AG09319 (cell line): ENCODE measurements around the gene CRACDL.

Source experiments
- DNase-seq: peaks from one replicate; pipeline ENCODE4 v3.0.0-alpha.2; 2010; ENCODE audit warnings: low read depth; ENCODE audit errors: extremely low read depth
- CTCF ChIP-seq: IDR thresholded peaks from 2 replicates; pipeline ENCODE4 v1.5.1; 2011; ENCODE audit warnings: low read depth, mild to moderate bottlenecking, inconsistent platforms, low read length, moderate library complexity

Gene CRACDL

GRCh38 chr2:98897746-98898145, 38.3 kb downstream of the CRACDL start:
- no peak for DNase-seq

DNA sequence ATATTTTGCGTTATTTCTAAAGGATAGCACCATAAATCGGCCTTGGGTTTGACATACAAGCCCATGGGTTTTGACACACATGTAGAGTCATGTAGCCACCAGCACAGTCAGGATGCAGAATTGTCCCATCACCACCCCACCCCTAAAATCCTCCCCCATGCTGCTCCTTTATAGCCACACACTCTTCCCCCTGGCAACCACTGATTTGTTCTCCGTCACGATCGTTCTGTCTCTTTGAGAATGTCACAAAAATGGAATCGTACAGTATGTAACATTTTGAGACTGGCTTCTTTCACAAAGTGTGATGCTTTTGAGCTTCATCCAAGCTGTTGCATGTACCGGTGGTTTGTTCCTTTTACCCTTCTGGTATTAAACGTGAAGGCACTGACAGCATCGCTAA, 39.1 kb downstream of the CRACDL start:
- DNase-seq = no peak
- TF ChIP-seq CTCF = no peak

More at GRCh38 chr2:98897746-98898145, 38.3 kb downstream of the CRACDL start:
- no peak for TF ChIP-seq CTCF

DNA sequence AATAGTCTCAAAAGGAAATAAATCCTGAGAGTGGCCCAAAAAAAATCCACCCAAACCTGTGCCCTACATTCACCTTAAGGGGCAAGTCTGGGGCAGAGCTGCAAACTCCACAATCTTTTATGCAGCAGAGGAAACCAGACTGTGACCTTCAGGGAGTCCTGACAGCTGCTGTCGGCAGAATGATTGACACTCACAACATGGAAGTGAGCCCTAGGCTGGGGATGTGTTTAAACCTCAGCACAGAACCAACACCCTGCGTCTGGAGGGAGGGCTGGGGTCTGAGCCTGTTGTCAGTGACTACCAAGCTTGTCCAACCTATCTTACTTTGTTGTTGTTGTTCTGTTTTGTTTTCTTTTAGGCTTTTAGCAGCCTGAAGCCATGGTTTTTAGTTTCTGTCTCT, 39.6 kb downstream of the CRACDL start:
- TF ChIP-seq CTCF = no peak
- DNase-seq = no peak

DNA sequence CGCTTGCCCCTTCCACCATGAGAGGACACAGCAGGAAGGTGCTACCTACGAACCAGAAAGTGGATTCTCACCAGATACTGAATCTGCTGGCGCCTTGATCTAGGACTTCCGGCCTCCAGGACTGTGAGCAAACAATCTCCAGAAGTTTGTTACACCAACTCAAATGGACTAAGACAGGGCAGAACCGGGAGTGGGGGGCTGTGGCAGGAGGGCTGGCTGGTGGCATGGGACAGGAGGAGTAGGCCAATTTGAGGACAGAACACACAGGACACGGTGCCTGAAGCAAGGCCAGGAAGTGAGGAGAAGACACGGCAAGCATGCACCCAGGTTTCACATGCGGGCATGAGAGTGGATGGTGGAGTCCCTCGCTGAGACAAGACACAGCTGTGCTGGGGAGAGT, 40.1 kb downstream of the CRACDL start:
- no peak for TF ChIP-seq CTCF
- DNase-seq = no peak

DNA sequence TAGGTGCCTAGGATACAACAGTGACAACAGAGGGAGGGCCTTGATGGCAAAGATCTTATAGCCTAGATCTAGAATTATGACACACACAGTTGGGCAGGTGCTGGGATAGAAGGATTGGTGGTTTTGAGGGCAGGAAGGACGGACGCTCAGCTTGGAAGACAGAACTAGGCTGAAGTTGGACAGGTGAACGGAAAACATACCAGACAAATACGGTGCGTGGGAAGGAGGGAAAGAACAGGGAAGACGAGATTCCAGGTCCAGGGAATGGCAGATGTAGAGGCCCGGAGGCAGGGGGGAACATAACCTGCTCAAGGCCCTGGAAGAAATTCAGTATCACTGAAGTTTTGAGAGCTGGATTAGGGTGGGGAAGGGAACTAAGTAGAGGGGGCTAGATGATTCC, 40.8 kb downstream of the CRACDL start:
- TF ChIP-seq CTCF = no peak
- DNase-seq = no peak

DNA sequence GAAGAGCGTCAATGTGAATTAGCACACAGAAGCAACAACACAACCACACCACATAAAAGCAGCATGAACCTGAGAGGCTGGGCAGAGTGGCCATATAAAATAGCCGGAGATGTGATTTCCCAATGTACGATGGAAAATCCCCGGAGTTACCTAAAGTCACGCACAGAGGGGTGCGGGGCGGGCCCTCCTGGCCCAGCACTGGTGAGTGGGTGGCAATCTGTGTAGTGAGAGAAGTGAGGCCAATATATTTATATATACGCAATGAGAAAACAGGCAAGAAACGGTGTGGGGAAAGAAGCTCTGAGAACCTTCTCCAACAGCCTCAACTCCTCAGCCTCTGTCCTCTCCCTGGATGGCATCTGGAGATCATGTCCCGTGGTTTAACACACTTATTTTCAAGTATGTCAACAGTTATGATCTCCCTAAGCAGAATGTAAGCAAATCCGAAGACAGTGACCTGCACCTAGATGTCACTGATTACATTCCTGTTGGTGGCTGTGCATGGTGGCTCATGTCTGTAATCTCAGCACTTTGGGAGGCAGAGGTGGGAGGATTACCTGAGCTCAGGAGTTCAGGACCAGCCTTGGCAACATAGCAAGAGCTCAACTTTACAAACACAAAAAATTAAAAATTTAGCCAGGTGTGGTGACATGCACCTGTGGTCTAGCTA, 41.6 kb downstream of the CRACDL start:
- no peak for TF ChIP-seq CTCF
- no peak for DNase-seq

GRCh38 chr2:98893911-98894321, 42.1 kb downstream of the CRACDL start:
- no peak for TF ChIP-seq CTCF
- no peak for DNase-seq
